B cell (primary cell): ENCODE data around the gene ATOSB. TPM values are rescaled to one million over a fixed set of nuclear protein-coding genes. Genes with fewer than 3 reads are reported as not detected.

Source experiments
- ATAC-seq: fragments of 200-7000 bp; cut with Tn5 transposase; one replicate; pipeline ENCODE4 v1.10.0; 2021; ENCODE audit warnings: low read depth, mild to moderate bottlenecking, moderate number of reproducible peaks, moderate library complexity
- CTCF ChIA-PET: fragments of 350-600 bp; sonication (Branson Sonifier 250); formaldehyde crosslinking; loops from one replicate; lab custom pipeline; 2021; ENCODE audit warnings: antibody characterized with exemption, inconsistent platforms; lab: Charles Lee
- POLR2A ChIA-PET: fragments of 350-600 bp; sonication (Branson Sonifier 250); formaldehyde crosslinking; loops from one replicate; lab custom pipeline; 2021; ENCODE audit warnings: antibody characterized with exemption; lab: Charles Lee
- DNase-seq: peaks from one replicate; pipeline ENCODE4 v3.0.0; 2013
- H2AFZ ChIP-seq: 2 replicates; pipeline ENCODE4 v1.6.1; 2012; ENCODE audit warnings: mild to moderate bottlenecking, low read depth, low read length; ENCODE audit not compliant: insufficient read depth, poor library complexity, severe bottlenecking
- H3K27ac ChIP-seq, 2 donors: 1 replicate in 1 of 2; 2 replicates in 1 of 2; pipeline ENCODE4 v1.5.1; 2012 to 2013; ENCODE audit warnings: low read length in 2 of 2, mild to moderate bottlenecking in 2 of 2, moderate library complexity in 1 of 2
- H3K27me3 ChIP-seq, 4 experiments: fragments of 200-600 bp in 1 of 4; sonication (generic) in 1 of 4; replicated peaks in 1 of 4; 1 replicate in 2 of 4; 2 replicates in 2 of 4; pipeline versions ENCODE4 v1.6.1 to v1.7.0; 2013 to 2016; ENCODE audit warnings: low read length in 3 of 4, mild to moderate bottlenecking in 2 of 4, mixed read lengths in 1 of 4, moderate library complexity in 1 of 4; ENCODE audit not compliant: insufficient read depth in 4 of 4, control insufficient read depth in 3 of 4; ENCODE audit errors: control extremely low read depth in 1 of 4
- H3K36me3 ChIP-seq, 2 experiments: replicated peaks in 1 of 2; 1 replicate in 1 of 2; 2 replicates in 1 of 2; pipeline versions ENCODE4 v1.6.1 to v1.7.1; 2013; ENCODE audit warnings: low read length in 1 of 2; ENCODE audit not compliant: insufficient read depth in 2 of 2, control insufficient read depth in 1 of 2; ENCODE audit errors: control extremely low read depth in 1 of 2, extremely low read depth in 1 of 2
- H3K4me1 ChIP-seq, 2 donors: fragments of 200-600 bp in 1 of 2; sonication (generic) in 1 of 2; 1 replicate in 1 of 2; 2 replicates in 1 of 2; pipeline versions ENCODE4 v1.5.1 to v1.6.1; 2013 to 2017; ENCODE audit warnings: low read length in 2 of 2; ENCODE audit not compliant: control insufficient read depth in 2 of 2, insufficient read depth in 2 of 2
- H3K4me2 ChIP-seq: replicated peaks from 2 replicates; pipeline ENCODE3; 2012; ENCODE audit warnings: mild to moderate bottlenecking, low read depth, low read length; ENCODE audit not compliant: poor library complexity, severe bottlenecking
- H3K4me3 ChIP-seq, 5 experiments: fragments of 200-600 bp in 1 of 5; sonication (generic) in 1 of 5; 1 replicate in 3 of 5; 2 replicates in 2 of 5; pipeline versions ENCODE4 v1.5.1 to v1.7.0; 2011 to 2016; ENCODE audit warnings: low read length in 4 of 5, mild to moderate bottlenecking in 4 of 5, low read depth in 2 of 5, control low read depth in 1 of 5, moderate library complexity in 1 of 5; ENCODE audit not compliant: insufficient read depth in 1 of 5; ENCODE audit errors: control extremely low read depth in 1 of 5, extremely low read depth in 1 of 5
- H3K79me2 ChIP-seq: fragments of 200-600 bp; sonication (generic); one replicate; pipeline ENCODE4 v1.6.0; 2016; ENCODE audit warnings: low read length; ENCODE audit not compliant: control insufficient read depth, insufficient read depth
- H3K9ac ChIP-seq: fragments of 200-600 bp; sonication (generic); 2 replicates; pipeline ENCODE4 v1.6.1; 2017; ENCODE audit warnings: mild to moderate bottlenecking, low read length, moderate library complexity
- H3K9me3 ChIP-seq, 3 donors: one replicate each; pipeline versions ENCODE4 v1.6.1 to v1.7.1; 2013; ENCODE audit warnings: low read length in 2 of 3; ENCODE audit not compliant: control insufficient read depth in 2 of 3, insufficient read depth in 1 of 3; ENCODE audit errors: control extremely low read depth in 1 of 3
- H4K20me1 ChIP-seq: 2 replicates; pipeline ENCODE4 v1.6.0; 2012; ENCODE audit warnings: mild to moderate bottlenecking, low read length; ENCODE audit not compliant: insufficient read depth, control insufficient read depth, poor library complexity, severe bottlenecking
- H3K27ac Mint-ChIP-seq: one replicate; pipeline ENCODE4 v1.8.0; 2021; ENCODE audit warnings: mixed read lengths
- H3K27me3 Mint-ChIP-seq: one replicate; pipeline ENCODE4 v1.8.0; 2021; ENCODE audit warnings: mixed read lengths
- H3K4me1 Mint-ChIP-seq: one replicate; pipeline ENCODE4 v1.8.0; 2021; ENCODE audit warnings: mixed read lengths
- H3K4me3 Mint-ChIP-seq: one replicate; pipeline ENCODE4 v1.8.0; 2021; ENCODE audit warnings: mixed read lengths
- H3K9me3 Mint-ChIP-seq: one replicate; pipeline ENCODE4 v1.8.0; 2022; ENCODE audit warnings: mixed read lengths; ENCODE audit not compliant: insufficient read depth
- CTCF ChIP-seq: fragments of 200-600 bp; IDR thresholded peaks from one replicate; pipeline ENCODE4 v1.8.0; 2022; ENCODE audit warnings: antibody characterized with exemption, mild to moderate bottlenecking
- EZH2 ChIP-seq: IDR thresholded peaks from 2 replicates; pipeline ENCODE4 v1.6.1; 2012; ENCODE audit warnings: borderline replicate concordance, low read depth, mild to moderate bottlenecking, moderate library complexity, low read length; ENCODE audit not compliant: insufficient read depth, poor library complexity, severe bottlenecking
- WGBS: methylation state at CpG from one replicate; pipeline ENCODE4 v1.1.5; 2013; ENCODE audit warnings: missing lambda C conversion rate; ENCODE audit not compliant: insufficient coverage; 5-methylcytosine and 5-hydroxymethylcytosine counted together
- intact Hi-C: fragments of 100-400 bp; cut with micrococcal nuclease; formaldehyde crosslinking; loops from one replicate; pipeline ENCODE4 v1.10.0; 2022
- polyA plus RNA-seq: library from polyadenylated mRNA; depleted of rRNA; stranded (reverse); fragments of >200 nt; gene quantifications from 2 replicates; pipeline ENCODE4 v1.2.3, GENCODE V29; 2012
- total RNA-seq, 2 donors: library from RNA; stranded (reverse); fragments of 120-200 nt in 1 of 2; gene quantifications; 1 replicate in 1 of 2; 2 replicates in 1 of 2; pipeline versions ENCODE4 v1.2.3 to v1.2.4, GENCODE V29; 2013 to 2022

Gene ATOSB
- total and polyA plus RNA-seq, 2 donors (not counting 1 experiment from before 2014, with no cell fraction given): 6.5 to 9.4 TPM

GRCh38 chr9:35102769-35103659 lies 12.6 kb downstream of the ATOSB start, which contains the start of gene STOML2:
Gene STOML2, minus strand, starts transcription at chr9:35103131. Its CDS starts 37 bp downstream, at chr9:35103094.
- ChIA-PET CTCF (interaction anchor here (1.0 to 3.0 kb wide), 9 partner anchors 8 to 451 kb away, joined by 3 to 22 read pairs (median 9); partner anchors contain the start of genes ATOSB and FANCG), POLR2A (interaction anchor here (0.5 to 2.7 kb wide), 6 partner anchors 8 to 73 kb away, joined by 3 to 15 read pairs (median 7); partner anchors contain the start of genes ATOSB, FANCG and VCP)
- Histone ChIP-seq H3K4me2 (peak within 1 kb of the TSS; percentile 84), H3K9me3 (no peaks in the 10 kb centered on the region), H4K20me1 (no peaks in the 10 kb centered on the region), H2AFZ (peak within 1 kb of the TSS; percentile 86), H3K27me3 (no peaks in the 10 kb centered on the region), H3K4me3 (peak within 1 kb of the TSS; percentile 61 to 94 (median 88)), H3K4me1 (peaks cover 13 to 22% of the 10 kb centered on the region in 2 donors), H3K36me3 (peaks cover 0 to 31% of the 10 kb centered on the region in 2 experiments), H3K27ac (peak within 1 kb of the TSS; percentile 86 to 96), H3K9ac (peak within 1 kb of the TSS; percentile 86), H3K79me2 (peaks cover 16% of the 10 kb centered on the region)
- Mint-ChIP-seq H3K27ac (peak within 1 kb of the TSS; percentile 97), H3K4me1 (peaks cover 28% of the 10 kb centered on the region), H3K27me3 (no peaks in the 10 kb centered on the region), H3K9me3 (no peaks in the 10 kb centered on the region), H3K4me3 (peak within 1 kb of the TSS; percentile 86)
- ATAC-seq (peak; percentile 95), DNase-seq (peak; percentile 95)
- intact Hi-C loops: loop anchor here (1.0 to 2.0 kb wide), 6 partner anchors 8 to 630 kb away; partner anchors contain the start of genes CREB3, DNAJB5 and TLN1
- TF ChIP-seq CTCF (no peak), EZH2 (no peak)
- WGBS: 1% methylated on average over 53 of the region's 57 CpGs
